PC-9 (cell line): ENCODE measurements around the gene LEPROT. TPM values are rescaled to one million over a fixed set of nuclear protein-coding genes. Genes with fewer than 3 reads are reported as not detected.

ENCODE experiments used
- BruUV-seq: library from RNA; stranded (reverse); fragments of 400-500 nt; replicated peaks from 2 replicates; lab custom pipeline; 2021; lab: Mats Ljungman, UMichigan
- CTCF ChIA-PET: fragments of 300-600 bp; sonication (Branson Sonifier 250); formaldehyde crosslinking; loops from one replicate; lab custom pipeline; 2022; ENCODE audit warnings: antibody characterized with exemption; lab: Charles Lee
- POLR2A ChIA-PET: fragments of 300-600 bp; sonication (Branson Sonifier 250); formaldehyde crosslinking; loops from one replicate; lab custom pipeline; 2022; ENCODE audit warnings: antibody characterized with exemption; ENCODE audit not compliant: unreplicated experiment; lab: Charles Lee
- DNase-seq, 2 experiments: peaks; one replicate each; pipeline versions ENCODE4 v3.0.0 to v3.0.0-alpha.2; 2015 to 2022; ENCODE audit warnings: mixed read lengths in 1 of 2
- H2AFZ ChIP-seq: fragments of 200-600 bp; sonication (generic); 2 replicates; pipeline ENCODE4 v1.8.1; 2017; ENCODE audit warnings: antibody characterized with exemption
- H3F3A ChIP-seq: fragments of 200-600 bp; sonication (generic); 2 replicates; pipeline ENCODE4 v1.8.1; 2017; ENCODE audit warnings: antibody characterized with exemption, mild to moderate bottlenecking, low read depth; ENCODE audit not compliant: insufficient read depth
- H3K27ac ChIP-seq: fragments of 200-600 bp; sonication (generic); 2 replicates; pipeline ENCODE4 v1.6.1; 2016; ENCODE audit warnings: mixed run types
- H3K27me3 ChIP-seq: fragments of 200-600 bp; sonication (generic); 2 replicates; pipeline ENCODE4 v1.6.1; 2016; ENCODE audit warnings: low read depth, mixed run types; ENCODE audit not compliant: insufficient read depth
- H3K36me3 ChIP-seq: fragments of 200-600 bp; sonication (generic); 2 replicates; pipeline ENCODE4 v1.6.1; 2016; ENCODE audit warnings: low read depth, mixed run types
- H3K4me1 ChIP-seq: fragments of 200-600 bp; sonication (generic); replicated peaks from 2 replicates; pipeline ENCODE4 v1.6.1; 2016; ENCODE audit warnings: mixed run types; ENCODE audit not compliant: insufficient read depth
- H3K4me2 ChIP-seq: fragments of 200-600 bp; sonication (generic); 2 replicates; pipeline ENCODE4 v1.6.1; 2017; ENCODE audit warnings: mixed run types
- H3K4me3 ChIP-seq: fragments of 200-600 bp; sonication (generic); 2 replicates; pipeline ENCODE4 v1.6.1; 2016; ENCODE audit warnings: mixed run types
- H3K79me2 ChIP-seq: fragments of 200-600 bp; sonication (generic); 2 replicates; pipeline ENCODE4 v1.6.1; 2017; ENCODE audit warnings: low read depth, mixed run types
- H3K9me2 ChIP-seq: fragments of 200-600 bp; sonication (generic); 2 replicates; pipeline ENCODE4 v1.8.1; 2017; ENCODE audit warnings: mild to moderate bottlenecking; ENCODE audit not compliant: insufficient read depth
- H3K9me3 ChIP-seq: fragments of 200-600 bp; sonication (generic); 2 replicates; pipeline ENCODE4 v1.8.1; 2016; ENCODE audit warnings: low read depth; ENCODE audit not compliant: insufficient read depth
- H4K20me1 ChIP-seq: fragments of 200-600 bp; sonication (generic); 2 replicates; pipeline ENCODE4 v1.8.1; 2017; ENCODE audit not compliant: insufficient read depth
- CTCF ChIP-seq: fragments of 200-600 bp; sonication (generic); conservative IDR thresholded peaks from 2 replicates; pipeline ENCODE4 v1.6.1; 2017; ENCODE audit warnings: mixed run types, antibody characterized with exemption, mild to moderate bottlenecking, moderate library complexity
- EZH2 ChIP-seq: fragments of 200-600 bp; sonication (generic); IDR thresholded peaks from 2 replicates; pipeline ENCODE4 v1.8.0; 2017; ENCODE audit warnings: antibody characterized with exemption, low read depth
- intact Hi-C: fragments of 100-400 bp; cut with micrococcal nuclease; formaldehyde crosslinking; loops from one replicate; pipeline ENCODE4 v1.10.0; 2022; ENCODE audit not compliant: unreplicated experiment
- total RNA-seq: library from RNA; stranded (reverse); gene quantifications from 2 replicates; pipeline ENCODE4 v1.2.3, GENCODE V29; 2021

LEPROT gene
- total RNA-seq, 1 experiment from 2014 or later: 113 TPM

- TF ChIP-seq EZH2 (no peak), CTCF (no peak)
- intact Hi-C loops: no loop called here
Observed at GRCh38 chr1:65395887-65396612, 24.4 kb upstream of the LEPROT start.

GRCh38 chr1:65398083-65398482 is 22.4 kb upstream of the LEPROT start:
- H3K27me3 ChIP-seq: no peaks in the 10 kb centered on the region
- H3K9me2 ChIP-seq: no peaks in the 10 kb centered on the region
- H3K79me2 ChIP-seq: no peaks in the 10 kb centered on the region
- intact Hi-C loops: no loop called here
- H3K27ac ChIP-seq: no peak overlapping the region
- no peaks in the 10 kb centered on the region for H4K20me1 ChIP-seq
- H3K36me3 ChIP-seq: no peaks in the 10 kb centered on the region
- CTCF ChIA-PET: no interaction called here
- no peak for TF ChIP-seq CTCF
- POLR2A ChIA-PET: no interaction called here
- no peak for DNase-seq
- no TSS peak for BruUV-seq
- H3F3A ChIP-seq: no peaks in the 10 kb centered on the region
- no peak overlapping the region for H3K4me2 ChIP-seq
- H3K9me3 ChIP-seq: no peaks in the 10 kb centered on the region
- H3K4me3 ChIP-seq: no peak overlapping the region
- H3K4me1 ChIP-seq: no peaks in the 10 kb centered on the region
- no peak overlapping the region for H2AFZ ChIP-seq

More at GRCh38 chr1:65395887-65396612, 24.4 kb upstream of the LEPROT start:
- H4K20me1 ChIP-seq: no peaks in the 10 kb centered on the region
- no peak overlapping the region for H3K4me3 ChIP-seq
- H3K27ac ChIP-seq: no peak overlapping the region
- CTCF ChIA-PET: no interaction called here
- H3K4me1 ChIP-seq: no peaks in the 10 kb centered on the region
- H3K27me3 ChIP-seq: no peaks in the 10 kb centered on the region
- H3F3A ChIP-seq: no peaks in the 10 kb centered on the region
- H2AFZ ChIP-seq: no peak overlapping the region
- POLR2A ChIA-PET: no interaction called here
- no peaks in the 10 kb centered on the region for H3K9me2 ChIP-seq
- no peak for DNase-seq
- BruUV-seq: no TSS peak
- H3K36me3 ChIP-seq: no peaks in the 10 kb centered on the region
- H3K4me2 ChIP-seq: no peak overlapping the region
- H3K9me3 ChIP-seq: no peaks in the 10 kb centered on the region
- H3K79me2 ChIP-seq: no peaks in the 10 kb centered on the region

- TF ChIP-seq CTCF (no peak), EZH2 (no peak)
- Histone ChIP-seq H3K4me2 (no peak overlapping the region), H3K9me2 (no peaks in the 10 kb centered on the region), H3K9me3 (no peaks in the 10 kb centered on the region), H2AFZ (no peak overlapping the region), H3K36me3 (no peaks in the 10 kb centered on the region), H3K4me1 (no peaks in the 10 kb centered on the region), H3K4me3 (no peak overlapping the region), H3K79me2 (no peaks in the 10 kb centered on the region), H3K27me3 (no peaks in the 10 kb centered on the region), H3K27ac (no peak overlapping the region), H3F3A (no peaks in the 10 kb centered on the region), H4K20me1 (no peaks in the 10 kb centered on the region)
- BruUV-seq: no TSS peak
- CTCF ChIA-PET: no interaction called here
- intact Hi-C loops: no loop called here
- POLR2A ChIA-PET: no interaction called here
- no peak for DNase-seq
Observed at GRCh38 chr1:65399003-65399402, 21.5 kb upstream of the LEPROT start.
